ENCODE measurements around the gene PDE3A. TPM values are rescaled to one million over a fixed set of nuclear protein-coding genes. Genes with fewer than 3 reads are reported as not detected.

PDE3A gene
- 0.22 and 1.1 TPM in 2 replicates for total RNA-seq

DNA sequence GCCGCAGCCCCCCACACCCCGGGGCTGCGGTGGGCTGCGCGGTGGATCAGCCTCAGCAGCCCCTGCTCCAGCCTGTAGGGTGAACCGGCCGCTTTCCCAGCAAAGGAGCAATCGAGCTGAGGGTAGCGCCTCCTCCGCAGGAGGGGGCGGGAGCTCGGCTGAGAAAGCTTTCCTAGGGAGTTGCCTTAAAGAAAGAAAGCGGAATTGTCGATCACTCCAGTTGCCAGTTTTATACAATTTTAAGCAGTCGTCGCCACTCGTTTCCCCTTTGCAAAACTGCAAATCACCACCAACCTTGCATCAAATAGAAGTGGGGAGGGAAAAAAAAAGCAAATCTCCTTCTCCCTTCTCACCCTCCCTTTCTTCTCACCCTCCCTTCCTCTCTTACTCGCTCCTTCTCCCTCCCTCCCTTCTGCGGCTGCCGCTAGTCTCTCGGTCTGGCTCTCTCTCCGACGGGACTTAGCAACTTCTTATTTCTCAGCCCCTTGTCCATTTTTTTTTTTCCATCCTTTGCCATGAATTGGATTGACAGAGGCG, at the start of gene PDE3A:
PDE3A (plus strand) TSS at position 424 of the 537 bp plus-strand sequence. CDS start 748 bp downstream, outside the sequence.

DNA sequence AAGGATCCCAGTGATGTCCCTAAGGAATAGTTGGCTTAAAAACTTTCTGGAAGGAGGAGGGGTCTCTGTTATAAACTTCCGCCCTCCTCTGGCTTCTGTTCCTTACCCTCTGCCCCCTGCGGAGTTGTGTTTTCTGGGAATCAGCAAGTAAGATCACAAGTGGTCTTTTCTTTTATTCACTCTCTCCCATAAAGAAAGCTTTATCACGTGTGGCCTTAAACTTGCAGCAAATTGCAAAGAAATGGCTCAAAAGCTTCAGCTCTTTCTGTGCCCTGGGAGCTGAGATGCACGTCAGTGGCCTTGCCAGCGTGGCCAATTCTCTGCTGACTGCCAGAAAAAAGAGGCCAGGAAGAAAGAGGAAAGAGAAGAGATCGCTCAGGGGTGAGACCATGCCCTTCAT, 326.9 kb downstream of the PDE3A start, which contains the start of gene SLCO1C1:
SLCO1C1 (plus strand) TSS at position 101 of the 400 bp plus-strand sequence. CDS start 4,245 bp downstream, outside the sequence.

